D721Med (cell line): ENCODE data around the gene PNLIPRP1.

Source experiments
- DNase-seq: peaks from one replicate; pipeline ENCODE4 v3.0.0; 2011; ENCODE audit warnings: low spot score; ENCODE audit not compliant: insufficient read length
- FAIRE-seq: peaks from 2 replicates; lab custom pipeline; 2011; peaks lifted over from hg19 to GRCh38; lab: Jason Lieb, UNC
- CTCF ChIP-seq: IDR thresholded peaks from 2 replicates; pipeline ENCODE4 v1.5.1; 2012; ENCODE audit warnings: mild to moderate bottlenecking, control low read depth; ENCODE audit not compliant: insufficient read depth; ENCODE audit errors: missing control alignments

Gene PNLIPRP1

GRCh38 chr10:116636385-116636784, 45.6 kb downstream of the PNLIPRP1 start:
- DNase-seq (no peak), FAIRE-seq (no peak)

GRCh38 chr10:116636976-116637375, 46.2 kb downstream of the PNLIPRP1 start:
- TF ChIP-seq CTCF: no peak
- no peak for DNase-seq
- FAIRE-seq: no peak

More at GRCh38 chr10:116636385-116636784, 45.6 kb downstream of the PNLIPRP1 start:
- TF ChIP-seq CTCF: no peak

GRCh38 chr10:116637830-116638229, 47.1 kb downstream of the PNLIPRP1 start:
- no peak for TF ChIP-seq CTCF
- no peak for DNase-seq
- no peak for FAIRE-seq

GRCh38 chr10:116646502-116646901, 55.7 kb downstream of the PNLIPRP1 start:
- DNase-seq (no peak), FAIRE-seq (no peak)
- no peak for TF ChIP-seq CTCF

- no peak for TF ChIP-seq CTCF
- FAIRE-seq: no peak
- no peak for DNase-seq
These were observed 58.1 kb downstream of the PNLIPRP1 start for GRCh38 chr10:116648903-116649302.

- no peak for FAIRE-seq
- TF ChIP-seq CTCF: no peak
- DNase-seq: no peak
These were observed 63.1 kb downstream of the PNLIPRP1 start for GRCh38 chr10:116653885-116654284.

- DNase-seq (no peak), FAIRE-seq (no peak)
- TF ChIP-seq CTCF: peak; percentile 6
These were observed 64.1 kb downstream of the PNLIPRP1 start for GRCh38 chr10:116654816-116655215.
